GM19463 (cell line): Measurements from ENCODE around the gene EPG5.
A peak's percentile ranks its signal among the peaks of the same experiment; 100 is the strongest.
"Not testable (repeated sequence)": the region's sequence is repeated elsewhere in the genome, so short reads cannot be mapped to it uniquely, and the experiment has no call there.

Experiments used
- ATAC-seq: cut with Tn5 transposase; IDR thresholded peaks from one replicate; pipeline ENCODE4 v1.9.1; 2021; ENCODE audit warnings: mild to moderate bottlenecking, moderate library complexity; ENCODE audit not compliant: unreplicated experiment

Gene EPG5

DNA sequence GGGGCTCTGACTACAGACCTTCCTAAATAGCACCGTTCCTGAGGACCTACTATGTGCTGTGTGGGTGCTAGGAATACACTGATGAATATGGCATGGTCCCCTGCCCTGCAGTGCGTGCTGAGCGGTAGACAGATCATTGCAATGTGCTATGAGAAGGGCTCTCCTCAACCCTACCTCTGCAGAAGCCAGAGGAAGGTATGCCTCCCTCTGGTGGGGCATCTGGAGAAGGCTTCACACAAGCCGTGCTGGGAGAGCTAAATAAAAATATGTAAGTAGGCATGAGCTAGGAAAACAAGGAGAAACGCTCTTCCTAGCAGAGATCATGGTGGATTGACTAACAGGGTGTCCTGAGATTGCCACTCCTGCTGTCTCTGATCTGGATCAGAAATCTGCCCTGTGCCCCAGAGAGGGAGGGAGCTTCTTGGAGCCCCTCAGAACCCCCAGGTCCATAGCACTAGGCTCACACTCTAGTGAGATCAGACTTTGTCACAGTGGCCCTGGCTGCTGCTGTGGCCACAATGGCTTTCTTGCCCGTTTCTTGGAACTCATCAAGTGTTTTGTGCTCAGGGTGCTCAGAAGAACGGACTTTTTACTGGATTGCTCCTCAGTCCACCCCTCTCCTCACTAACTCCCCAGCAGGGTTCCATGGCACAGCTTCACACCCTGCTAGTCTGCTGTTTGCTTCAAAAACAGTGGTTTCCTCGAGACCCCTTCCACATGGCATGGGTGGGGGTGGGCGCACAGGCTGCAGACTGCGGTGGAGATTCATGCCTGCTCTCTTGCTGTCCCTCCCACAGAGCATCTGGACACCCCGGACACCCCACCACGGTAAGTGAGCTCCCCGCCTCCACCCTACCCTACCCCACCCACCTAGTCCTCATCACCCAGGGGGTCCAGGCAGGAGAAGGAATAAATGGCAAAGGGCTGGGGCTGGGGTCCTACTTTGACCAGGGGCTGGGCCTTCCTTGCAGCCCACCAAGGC, 127.4 kb downstream of the EPG5 start:
- ATAC-seq: no peak

DNA sequence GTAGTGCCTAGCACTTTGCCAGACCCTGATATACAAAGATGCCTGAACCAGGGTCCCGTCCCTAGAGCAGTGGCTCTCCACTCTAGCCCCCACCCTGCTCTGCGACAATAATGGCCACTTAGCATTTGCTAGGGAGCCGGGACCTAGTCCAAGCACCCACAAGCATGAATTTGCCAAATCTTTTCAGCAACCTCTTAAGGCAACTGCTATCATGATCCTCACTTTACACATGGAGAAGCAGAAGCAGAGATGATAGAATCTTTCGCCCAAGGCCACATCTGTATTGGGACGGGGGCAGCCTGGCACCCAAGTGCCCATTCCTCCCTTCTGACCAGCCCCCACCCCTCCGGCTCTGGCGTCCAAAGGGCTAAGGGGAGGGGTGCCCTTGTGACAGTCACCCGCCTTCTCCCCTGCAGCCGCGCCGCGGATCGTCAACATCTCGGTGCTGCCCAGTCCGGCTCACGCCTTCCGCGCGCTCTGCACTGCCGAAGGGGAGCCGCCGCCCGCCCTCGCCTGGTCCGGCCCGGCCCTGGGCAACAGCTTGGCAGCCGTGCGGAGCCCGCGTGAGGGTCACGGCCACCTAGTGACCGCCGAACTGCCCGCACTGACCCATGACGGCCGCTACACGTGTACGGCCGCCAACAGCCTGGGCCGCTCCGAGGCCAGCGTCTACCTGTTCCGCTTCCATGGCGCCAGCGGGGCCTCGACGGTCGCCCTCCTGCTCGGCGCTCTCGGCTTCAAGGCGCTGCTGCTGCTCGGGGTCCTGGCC, 128.6 kb downstream of the EPG5 start:
- ATAC-seq: no peak

DNA sequence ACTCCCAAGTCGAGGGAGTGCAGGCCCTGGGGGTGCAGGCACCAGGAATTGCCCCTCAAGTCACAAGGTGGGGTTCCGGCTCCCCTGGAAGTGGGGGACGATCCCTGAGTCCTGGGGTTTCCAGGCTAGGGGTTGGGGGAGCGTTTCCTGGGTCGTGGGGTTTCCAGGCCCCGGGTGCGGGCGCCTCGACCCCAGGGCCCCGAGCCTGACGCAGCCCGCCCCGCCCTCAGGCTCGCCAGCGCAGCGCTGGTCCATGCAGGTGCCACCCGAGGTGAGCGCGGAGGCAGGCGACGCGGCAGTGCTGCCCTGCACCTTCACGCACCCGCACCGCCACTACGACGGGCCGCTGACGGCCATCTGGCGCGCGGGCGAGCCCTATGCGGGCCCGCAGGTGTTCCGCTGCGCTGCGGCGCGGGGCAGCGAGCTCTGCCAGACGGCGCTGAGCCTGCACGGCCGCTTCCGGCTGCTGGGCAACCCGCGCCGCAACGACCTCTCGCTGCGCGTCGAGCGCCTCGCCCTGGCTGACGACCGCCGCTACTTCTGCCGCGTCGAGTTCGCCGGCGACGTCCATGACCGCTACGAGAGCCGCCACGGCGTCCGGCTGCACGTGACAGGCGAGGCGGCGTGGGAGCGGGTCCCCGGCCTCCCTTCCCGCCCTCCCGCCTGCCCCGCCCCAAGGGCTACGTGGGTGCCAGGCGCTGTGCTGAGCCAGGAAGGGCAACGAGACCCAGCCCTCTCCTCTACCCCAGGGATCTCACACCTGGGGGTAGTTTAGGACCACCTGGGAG, 129.7 kb downstream of the EPG5 start:
- peak; percentile 86 for ATAC-seq

GRCh38 chr18:45836242-45837205, 130.6 kb downstream of the EPG5 start:
- no peak for ATAC-seq

- no peak for ATAC-seq
Observed at GRCh38 chr18:45835057-45835636, 132.0 kb downstream of the EPG5 start.

GRCh38 chr18:45834306-45834705, 132.8 kb downstream of the EPG5 start:
- ATAC-seq: no peak

DNA sequence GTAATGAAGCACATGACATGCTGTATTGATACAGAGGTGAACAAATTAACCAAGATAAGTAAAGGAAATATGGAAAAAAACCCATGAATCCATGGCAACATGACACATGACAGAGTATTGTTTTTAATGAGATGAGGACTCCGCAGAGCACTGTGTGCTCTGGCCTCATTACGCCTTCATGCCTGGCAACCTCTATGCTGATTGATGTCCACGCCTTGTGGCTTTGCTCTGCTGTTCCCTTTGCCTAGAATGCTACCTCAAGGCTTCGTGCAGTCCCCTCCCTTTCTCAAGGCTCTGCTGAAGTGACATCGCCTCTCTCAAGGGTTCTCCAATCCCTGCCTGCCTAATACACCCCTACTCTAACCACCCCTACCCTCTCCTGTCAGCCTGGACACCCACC, 133.3 kb downstream of the EPG5 start:
- ATAC-seq: no peak

- no peak for ATAC-seq
Observed at GRCh38 chr18:45830917-45831316, 136.2 kb downstream of the EPG5 start.

DNA sequence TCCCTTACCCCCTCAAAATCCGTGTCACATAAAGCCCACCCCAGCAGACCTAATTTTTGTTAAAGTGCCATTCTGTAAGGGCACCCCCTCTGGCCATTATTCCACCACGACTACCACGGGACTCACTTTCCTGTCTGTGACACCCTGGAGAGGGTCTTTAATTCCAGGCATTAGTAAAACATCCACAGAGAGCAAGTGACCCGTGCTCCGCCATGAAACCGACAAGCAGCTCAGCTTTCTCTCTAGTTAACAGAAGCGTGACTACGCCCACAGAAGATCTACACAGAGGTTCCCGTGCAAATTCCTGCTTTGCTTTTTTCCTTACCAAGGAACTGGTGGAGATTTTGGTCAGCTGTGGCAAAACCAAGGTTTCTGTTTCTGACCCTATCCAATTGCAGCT, 137.3 kb downstream of the EPG5 start:
- ATAC-seq: no peak

DNA sequence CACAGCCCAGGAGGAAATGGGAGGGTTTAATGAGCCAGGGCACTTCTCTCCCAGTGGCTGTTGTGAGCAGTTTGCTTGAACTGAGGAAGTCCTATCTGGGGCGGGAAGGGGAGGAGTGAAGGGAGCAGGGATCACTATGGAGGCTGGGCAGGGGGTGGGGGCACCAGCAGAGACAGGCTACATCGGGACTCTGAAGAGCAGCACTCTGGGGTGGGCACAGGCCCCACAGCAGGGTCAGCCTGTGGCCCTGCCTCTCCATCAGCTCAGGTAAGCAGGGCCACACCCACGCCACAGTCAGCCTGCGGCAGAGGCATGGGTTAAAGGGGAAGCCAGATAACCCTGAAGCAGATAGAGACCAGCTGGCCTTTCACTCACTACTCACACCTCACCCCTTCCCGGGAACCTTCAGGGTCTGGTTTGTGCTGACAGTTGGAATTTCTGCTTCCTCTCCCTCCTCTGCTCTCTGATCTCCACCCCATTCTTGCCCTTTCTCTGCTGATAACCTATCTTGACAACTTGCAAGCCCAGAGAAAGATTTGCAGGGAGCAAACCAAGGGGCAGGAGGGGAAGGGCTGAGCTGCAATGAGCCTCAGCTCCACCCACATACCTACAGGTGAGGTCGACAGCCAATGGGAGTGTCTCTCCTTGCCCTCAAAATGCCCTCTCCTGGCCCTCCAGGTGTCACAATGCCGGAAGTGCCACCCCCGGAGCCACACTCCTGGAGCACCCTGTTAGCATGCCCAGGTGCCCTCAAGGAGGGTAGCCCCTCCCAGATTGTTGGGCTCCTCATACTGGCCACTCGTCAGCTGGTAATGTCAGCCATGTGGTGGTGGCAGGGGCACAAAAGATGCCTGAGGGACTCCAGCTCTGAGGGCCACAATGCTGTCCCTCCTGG, 138.0 kb downstream of the EPG5 start:
- no peak for ATAC-seq

DNA sequence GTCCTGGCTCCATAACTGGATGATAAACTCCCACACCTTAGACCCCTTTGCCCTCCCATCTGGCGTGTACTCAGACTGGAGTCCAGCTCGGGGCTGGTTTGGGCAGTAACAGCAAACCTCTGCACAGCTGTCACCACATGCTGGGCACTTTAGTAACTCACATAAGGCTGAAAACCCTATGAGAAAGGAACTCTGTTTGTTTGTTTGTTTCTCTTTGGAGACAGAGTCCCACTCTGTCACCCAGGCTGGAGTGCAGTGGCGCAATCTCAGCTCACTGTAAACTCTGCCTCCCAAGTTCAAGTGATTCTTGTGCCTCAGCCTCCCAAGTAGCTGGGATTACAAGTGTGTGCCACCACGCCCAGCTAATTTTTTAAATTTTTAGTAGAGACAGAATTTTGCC, 140.4 kb downstream of the EPG5 start:
- ATAC-seq: not testable (repeated sequence)

DNA sequence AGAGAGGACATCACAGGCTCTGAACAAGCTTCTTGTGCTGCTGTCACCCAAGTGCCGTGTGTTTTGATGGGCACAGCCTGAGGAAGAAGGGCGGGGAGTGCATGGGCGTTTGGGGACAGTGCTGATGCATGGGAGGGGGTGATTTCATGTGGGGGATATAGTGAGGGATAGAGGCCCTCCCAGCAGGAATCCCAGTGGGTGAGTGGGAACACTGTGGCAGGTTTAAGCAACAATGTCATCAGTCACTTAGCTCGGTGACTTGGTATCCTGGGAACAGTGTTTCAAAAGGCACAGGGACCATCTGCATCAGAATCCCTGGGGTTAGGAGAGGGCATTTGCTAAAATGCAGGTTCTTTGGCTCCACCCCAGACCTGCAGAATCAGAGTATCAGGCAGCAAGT, 141.0 kb downstream of the EPG5 start:
- ATAC-seq: no peak

- ATAC-seq: no peak
Observed at GRCh38 chr18:45825258-45826044, 141.7 kb downstream of the EPG5 start, which contains the start of gene SIGLEC15. TSS of gene SIGLEC15 (plus strand) at chr18:45825675. CDS start at chr18:45825729, 54 bp downstream.

GRCh38 chr18:45821711-45822110, 145.4 kb downstream of the EPG5 start:
- no peak for ATAC-seq

- no peak for ATAC-seq
Observed at GRCh38 chr18:45821026-45821425, 146.1 kb downstream of the EPG5 start.

DNA sequence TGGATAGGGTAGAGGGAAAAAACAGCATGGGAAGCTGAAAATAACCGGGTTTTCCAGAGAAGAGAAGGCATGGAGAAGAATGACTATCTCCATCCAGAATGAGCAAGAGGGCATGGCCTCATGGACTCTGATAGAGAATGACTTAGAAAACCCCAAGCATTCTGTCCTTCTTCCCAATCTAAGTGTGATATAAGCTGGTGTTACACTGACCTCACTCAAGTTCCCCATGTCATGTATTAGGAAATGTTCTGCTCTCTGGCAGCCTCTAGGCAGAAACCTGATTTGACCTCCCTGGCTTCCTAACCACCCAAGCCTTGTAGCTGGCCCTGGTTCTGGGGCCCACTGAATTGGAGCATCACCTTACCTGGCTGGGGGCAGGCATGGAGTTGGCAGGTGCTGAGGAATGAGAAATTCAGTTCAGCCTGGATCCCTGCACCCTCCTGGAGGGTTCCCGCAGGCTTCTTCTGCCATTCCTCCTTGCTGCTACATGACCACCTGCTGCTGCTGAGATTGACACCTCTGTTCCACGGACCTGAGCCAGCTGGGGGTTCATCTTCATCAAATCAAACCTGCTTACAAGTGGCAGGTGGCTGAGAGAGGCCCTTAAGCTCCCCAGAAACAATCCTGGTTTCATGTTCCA, 146.9 kb downstream of the EPG5 start:
- no peak for ATAC-seq

GRCh38 chr18:45818765-45819164, 148.4 kb downstream of the EPG5 start:
- not testable (repeated sequence) for ATAC-seq
